GM10847 (cell line): ENCODE measurements around the gene RFC3.

Experiments used
- POLR2A ChIP-seq: IDR thresholded peaks from 2 replicates; pipeline ENCODE4 v1.6.1; 2011; ENCODE audit not compliant: insufficient read length; ENCODE audit errors: extremely low read depth

Gene RFC3

DNA sequence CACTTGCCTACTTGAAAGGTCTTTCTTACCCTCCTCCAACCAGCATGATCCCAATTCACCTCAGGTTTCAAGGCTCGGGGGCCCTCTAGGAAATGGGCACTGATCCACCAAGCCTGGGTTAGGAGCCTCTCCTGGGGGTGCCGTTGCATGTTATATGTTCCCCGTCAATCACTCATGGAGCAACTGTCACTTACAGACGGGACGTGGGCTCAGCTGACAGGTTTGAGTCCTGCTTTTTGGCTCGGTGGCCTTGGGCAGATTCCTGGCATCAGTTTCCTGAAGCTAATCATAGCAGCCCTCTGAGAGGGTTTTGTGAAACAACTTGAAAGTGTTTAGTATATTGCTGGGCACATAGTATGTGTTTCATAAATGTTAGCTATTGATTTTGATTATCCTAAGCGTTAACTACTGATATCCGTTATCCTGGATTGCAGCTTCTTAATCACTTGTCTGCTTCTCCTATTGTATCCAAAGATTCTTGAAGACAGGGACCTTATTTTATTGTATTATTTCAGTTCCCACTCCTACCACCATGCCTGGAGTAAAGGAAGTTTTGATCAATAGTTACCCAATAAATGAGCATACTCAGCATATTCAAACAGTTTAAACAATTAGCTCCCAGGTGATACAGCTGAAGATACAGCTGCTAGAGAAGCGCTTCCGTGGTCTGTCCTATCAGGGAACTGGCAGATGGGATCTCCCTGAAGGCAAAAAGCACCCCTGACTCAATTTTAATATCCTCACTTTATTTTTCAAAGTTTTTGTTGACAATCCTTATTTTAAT is 57.9 kb downstream of the RFC3 start:
- TF ChIP-seq POLR2A, result no peak

- no peak for TF ChIP-seq POLR2A
These were observed 58.9 kb downstream of the RFC3 start for GRCh38 chr13:33876716-33877394.

DNA sequence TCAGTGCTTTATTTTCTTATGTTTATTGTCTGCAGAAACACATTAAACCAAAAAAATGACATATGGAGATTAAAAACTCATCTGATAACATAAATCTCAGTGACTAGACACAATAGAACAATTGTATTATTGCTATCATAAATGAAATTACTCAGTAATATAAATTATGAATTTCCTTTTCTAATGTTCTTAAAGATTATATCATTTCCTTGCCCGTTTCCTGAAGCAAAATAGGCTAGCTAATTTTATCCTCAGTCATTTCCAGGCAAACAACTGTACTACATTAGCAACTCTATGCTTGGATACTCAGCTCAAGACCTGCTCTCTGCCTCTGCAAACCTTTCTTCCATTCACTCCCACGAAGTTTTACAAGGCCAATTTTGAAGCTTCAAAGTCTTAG is 61.2 kb downstream of the RFC3 start:
- TF ChIP-seq POLR2A, result no peak

GRCh38 chr13:33882804-33883203 is 64.9 kb downstream of the RFC3 start:
- no peak for TF ChIP-seq POLR2A

- no peak for TF ChIP-seq POLR2A
These were observed 66.7 kb downstream of the RFC3 start for GRCh38 chr13:33884531-33885220.
